ENCODE measurements around the gene PPP2R2B.

Gene PPP2R2B

GRCh38 chr5:146884066-146884626 lies 5.6 kb upstream of the PPP2R2B start:
- no peak for DNase-seq

DNA sequence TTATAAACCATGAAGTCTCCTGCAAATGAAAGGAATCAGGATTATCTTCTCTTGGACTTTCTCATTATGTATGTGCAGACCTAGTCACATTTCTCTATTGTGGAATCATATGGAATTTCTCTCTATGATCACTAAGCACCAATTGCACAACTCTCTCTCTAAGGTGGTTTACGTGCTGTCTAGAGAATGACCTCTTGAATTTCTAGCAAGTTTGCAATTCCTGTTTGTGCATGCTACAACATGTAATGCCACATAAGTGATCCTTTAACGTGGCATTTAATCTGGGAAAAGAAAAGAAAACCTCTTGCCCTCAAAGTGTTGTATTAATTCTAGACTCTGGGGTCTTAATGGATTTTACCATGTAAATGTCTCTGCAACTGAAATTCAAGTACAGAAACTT lies 5.0 kb upstream of the PPP2R2B start:
- no peak for DNase-seq

GRCh38 chr5:146880966-146881365 lies 2.4 kb upstream of the PPP2R2B start:
- no peak for DNase-seq

GRCh38 chr5:146877783-146878475 lies 628 bp downstream of the PPP2R2B start:
- DNase-seq, result no peak

- DNase-seq, result no peak
Measured at GRCh38 chr5:146877178-146877681, 1.3 kb downstream of the PPP2R2B start.

- DNase-seq, result no peak
Measured at GRCh38 chr5:146873186-146873917, 5.2 kb downstream of the PPP2R2B start.

GRCh38 chr5:146872188-146872587 lies 6.4 kb downstream of the PPP2R2B start:
- no peak for DNase-seq

DNA sequence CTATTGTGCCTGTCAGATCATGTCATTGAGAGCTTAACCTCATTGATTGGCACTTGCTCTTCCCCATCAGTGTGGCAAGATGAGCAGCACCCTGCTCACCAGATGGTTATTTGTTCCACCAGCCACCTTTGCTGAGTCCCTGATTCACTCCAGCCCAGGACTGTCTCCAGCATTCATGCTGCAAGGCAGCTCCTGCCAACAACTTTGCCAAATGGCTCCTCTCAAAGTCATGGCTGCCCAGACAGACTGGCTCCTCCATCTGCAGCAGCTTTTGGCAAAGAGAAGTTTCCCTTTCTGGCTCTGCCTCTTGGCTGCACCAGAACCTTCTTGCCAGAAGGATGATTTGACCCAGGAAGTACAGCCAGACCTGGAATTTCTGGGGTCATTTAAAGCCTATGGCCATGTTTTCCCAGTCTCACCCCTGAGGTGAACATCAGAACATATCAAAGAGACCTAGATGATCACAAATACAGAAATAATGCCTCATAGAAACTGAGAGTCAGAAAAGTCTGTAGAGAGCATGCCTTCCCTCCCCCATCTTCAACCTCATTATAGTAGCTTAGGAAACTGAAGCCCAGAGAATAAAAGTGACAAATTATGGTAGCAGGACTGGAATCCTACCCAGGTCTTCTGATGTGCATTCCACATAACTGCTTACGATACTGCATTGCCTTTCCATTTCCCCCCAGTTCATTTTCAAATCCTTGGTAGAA lies 10.4 kb downstream of the PPP2R2B start:
- no peak for DNase-seq

- DNase-seq, result no peak
Measured at GRCh38 chr5:146866263-146866662, 12.3 kb downstream of the PPP2R2B start.

DNA sequence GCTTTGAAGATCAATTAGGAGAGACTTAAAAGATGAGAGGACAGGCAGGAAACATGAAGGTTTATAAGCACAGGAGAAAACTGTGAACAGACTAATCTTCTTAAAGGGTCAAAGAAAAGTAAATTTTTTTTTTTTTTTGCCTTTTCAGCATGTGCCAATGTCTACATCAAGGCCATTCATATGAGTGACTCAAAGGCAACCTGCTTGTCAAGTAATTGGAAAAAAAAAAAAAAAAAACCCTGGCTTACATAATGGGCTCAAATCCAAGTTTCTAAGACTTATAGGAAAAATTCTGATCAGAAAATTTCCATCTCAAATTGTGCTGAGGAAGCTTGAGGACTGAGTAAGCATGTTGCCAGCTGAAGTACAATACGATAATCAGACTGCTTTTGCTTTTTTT lies 15.9 kb downstream of the PPP2R2B start:
- no peak for DNase-seq

- DNase-seq, result no peak
Measured at GRCh38 chr5:146860213-146860893, 18.2 kb downstream of the PPP2R2B start.

DNA sequence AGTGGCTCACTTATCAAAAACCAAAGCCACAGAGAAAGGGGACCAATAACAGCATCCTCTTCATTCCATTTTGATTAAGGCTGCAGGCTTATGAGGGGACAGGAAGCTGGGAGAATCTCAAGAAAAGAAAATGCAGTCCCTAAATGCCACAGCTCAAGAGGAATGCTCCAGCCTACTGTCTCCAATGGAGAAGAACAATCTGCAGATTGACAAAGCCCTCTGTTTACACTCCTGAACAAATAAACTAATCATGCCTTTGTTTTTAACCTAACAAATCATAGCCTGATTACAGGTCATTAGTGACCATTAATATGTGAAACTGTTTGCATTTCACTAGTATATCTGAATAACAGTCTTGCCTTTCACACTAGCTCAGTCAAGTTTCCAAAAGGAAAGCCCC lies 26.5 kb downstream of the PPP2R2B start:
- no peak for DNase-seq

GRCh38 chr5:146851133-146851532 lies 27.4 kb downstream of the PPP2R2B start:
- DNase-seq, result no peak

- peak; percentile 41 for DNase-seq
Measured at GRCh38 chr5:146849694-146850303, 28.8 kb downstream of the PPP2R2B start.

DNA sequence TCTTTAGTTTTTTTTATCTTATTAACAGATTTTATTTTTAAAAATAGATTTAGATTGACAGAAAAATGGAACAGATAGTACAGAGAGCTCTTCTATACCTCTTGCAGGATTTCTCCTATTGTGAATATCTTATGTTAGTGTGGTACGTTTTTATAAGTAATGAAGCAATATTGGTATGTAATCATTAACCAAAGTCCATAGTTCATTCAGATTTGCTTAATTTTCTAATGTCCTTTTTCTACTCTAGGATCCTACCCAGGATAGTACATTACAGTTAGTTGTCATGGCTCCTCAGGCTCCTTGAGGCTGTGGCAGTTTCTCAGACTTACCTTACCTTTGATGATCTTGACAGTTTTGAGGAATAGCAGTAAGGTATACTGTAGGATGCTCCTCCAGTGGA lies 30.4 kb downstream of the PPP2R2B start:
- no peak for DNase-seq

DNA sequence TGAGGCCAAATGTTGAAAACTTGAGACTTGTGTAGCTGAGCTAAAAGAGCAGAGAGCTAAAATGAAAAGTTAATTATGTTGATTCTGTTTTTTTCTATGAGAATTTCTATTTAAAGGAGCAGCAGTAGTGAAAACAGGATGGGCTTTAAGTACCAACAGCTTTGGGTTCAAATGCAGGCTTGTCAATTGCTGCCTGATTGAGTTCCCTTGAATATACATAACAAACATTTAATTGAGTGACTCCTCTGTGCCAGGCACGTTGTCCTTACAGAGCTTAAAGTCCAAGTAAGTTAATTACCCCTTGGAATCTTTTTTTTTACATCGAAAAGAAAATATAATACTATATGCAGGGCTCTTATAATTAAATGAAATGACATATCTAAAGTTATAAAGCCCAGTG lies 38.5 kb downstream of the PPP2R2B start:
- no peak for DNase-seq

- no peak for DNase-seq
Measured at GRCh38 chr5:146836226-146836842, 42.2 kb downstream of the PPP2R2B start.

GRCh38 chr5:146832985-146833732 lies 45.4 kb downstream of the PPP2R2B start:
- DNase-seq, result no peak

DNA sequence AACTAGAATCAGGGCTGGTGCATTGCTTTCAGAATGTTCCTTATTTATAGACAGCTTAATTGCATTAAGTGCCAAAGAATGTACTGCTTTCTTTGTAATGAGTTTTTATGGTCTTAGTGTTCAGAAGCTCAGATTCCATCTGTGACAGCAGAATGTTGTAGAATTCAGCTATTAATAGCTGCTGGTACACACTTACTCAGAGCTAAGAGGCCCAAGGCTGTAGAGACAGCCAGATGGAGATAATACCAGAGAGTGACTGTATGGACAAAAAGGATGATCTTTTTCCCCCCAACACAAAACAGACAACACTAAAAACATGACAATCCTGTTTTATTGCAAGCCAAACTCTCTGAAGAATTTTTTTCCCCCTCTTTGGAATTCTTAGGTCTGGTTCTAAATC lies 50.2 kb downstream of the PPP2R2B start:
- DNase-seq, result no peak

DNA sequence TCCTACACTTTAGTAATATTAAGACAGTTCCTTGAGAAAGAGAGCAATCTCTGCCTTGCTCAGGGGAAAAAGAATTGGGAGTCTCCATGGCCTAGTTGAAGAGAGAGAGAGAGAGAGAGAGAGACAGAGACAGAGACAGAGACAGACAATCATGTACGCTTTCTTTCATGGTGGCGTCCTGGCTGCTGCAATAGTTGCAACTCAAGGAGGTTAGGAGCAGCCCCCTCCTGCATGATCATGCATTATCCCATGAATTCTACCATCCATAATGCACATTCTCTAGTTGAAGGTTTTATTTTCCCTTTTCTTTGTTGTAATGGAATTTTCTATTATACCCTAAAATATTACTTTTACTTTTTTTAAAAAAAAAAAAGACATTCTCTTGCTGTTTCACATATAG lies 50.7 kb downstream of the PPP2R2B start:
- DNase-seq, result no peak

- no peak for DNase-seq
Measured at GRCh38 chr5:146825033-146825432, 53.5 kb downstream of the PPP2R2B start.

Measured in NCI-H1436 treated with DMSO at 0.1 percent for 48 hours (cell line).